Body of pancreas (tissue), 4 donors: ENCODE results near the gene LDAH. TPM values are rescaled to one million over a fixed set of nuclear protein-coding genes. Genes with fewer than 3 reads are reported as not detected.

ENCODE experiments used
- ATAC-seq: fragments of 150-250 bp; one replicate; pipeline ENCODE4 v1.9.1; 2016
- DNase-seq, 4 donors: peaks; one replicate each; pipeline ENCODE4 v3.0.0-alpha.2; 2019
- H3K27ac ChIP-seq, 4 donors: fragments of 200-600 bp; sonication (generic); 1 replicate in 3 of 4; 2 replicates in 1 of 4; pipeline versions ENCODE4 v1.5.1 to v1.6.1; 2016 to 2019; ENCODE audit warnings: mild to moderate bottlenecking in 1 of 4, mixed read lengths in 1 of 4, moderate library complexity in 1 of 4
- H3K27me3 ChIP-seq, 2 donors: fragments of 200-600 bp; sonication (generic); one replicate each; pipeline ENCODE4 v1.6.0; 2016; ENCODE audit warnings: mild to moderate bottlenecking in 1 of 2
- H3K36me3 ChIP-seq, 2 donors: fragments of 200-600 bp; sonication (generic); replicated peaks in 1 of 2; 2 replicates each; pipeline ENCODE4 v1.5.1; 2016; ENCODE audit warnings: low read depth in 2 of 2; ENCODE audit not compliant: insufficient read depth in 1 of 2
- H3K4me1 ChIP-seq: fragments of 200-600 bp; sonication (generic); one replicate; pipeline ENCODE4 v1.6.0; 2016
- H3K4me3 ChIP-seq, 2 donors: fragments of 200-600 bp; sonication (generic); 1 replicate in 1 of 2; 2 replicates in 1 of 2; pipeline ENCODE4 v1.5.1; 2016 to 2019
- H3K9me3 ChIP-seq, 3 donors: fragments of 200-600 bp; sonication (generic); 1 replicate in 2 of 3; 2 replicates in 1 of 3; pipeline ENCODE4 v1.5.1; 2016
- CTCF ChIP-seq, 7 experiments: fragments of 450-650 bp in 4 of 7; fragments of 200-600 bp in 3 of 7; sonication (generic) in 3 of 7; IDR thresholded peaks; one replicate each; pipeline ENCODE4 v1.5.1; 2016 to 2019; ENCODE audit warnings: antibody characterized with exemption in 7 of 7
- POLR2A ChIP-seq, 3 donors: fragments of 450-650 bp; IDR thresholded peaks; one replicate each; pipeline ENCODE4 v1.6.1; 2016; ENCODE audit warnings: antibody characterized with exemption in 3 of 3, mild to moderate bottlenecking in 2 of 3
- WGBS, 2 donors: methylation state at CpG; one replicate each; pipeline ENCODE4 v1.1.5; 2017; 5-methylcytosine and 5-hydroxymethylcytosine counted together
- intact Hi-C: fragments of 100-400 bp; cut with DNase I; formaldehyde crosslinking; loops from one replicate; pipeline ENCODE4 v1.15.1; 2023
- total RNA-seq, 2 donors: library from RNA; depleted of rRNA; stranded (reverse); fragments of >200 nt; gene quantifications; one replicate each; pipeline ENCODE4 v1.1.0, GENCODE V29; 2016

The LDAH gene
- total RNA-seq, 2 donors from 2014 or later: 6.9 to 10.6 TPM

GRCh38 chr2:20650877-20651730 is 171.8 kb downstream of the LDAH start, which contains the start of gene HS1BP3:
HS1BP3 (minus strand) TSS chr2:20651098; CDS start chr2:20651063, 35 bp downstream.
- WGBS, 2 donors: 0 to 1% methylated on average over 8 to 72 of the region's 72 CpGs
- ATAC-seq: peak; percentile 96

DNA sequence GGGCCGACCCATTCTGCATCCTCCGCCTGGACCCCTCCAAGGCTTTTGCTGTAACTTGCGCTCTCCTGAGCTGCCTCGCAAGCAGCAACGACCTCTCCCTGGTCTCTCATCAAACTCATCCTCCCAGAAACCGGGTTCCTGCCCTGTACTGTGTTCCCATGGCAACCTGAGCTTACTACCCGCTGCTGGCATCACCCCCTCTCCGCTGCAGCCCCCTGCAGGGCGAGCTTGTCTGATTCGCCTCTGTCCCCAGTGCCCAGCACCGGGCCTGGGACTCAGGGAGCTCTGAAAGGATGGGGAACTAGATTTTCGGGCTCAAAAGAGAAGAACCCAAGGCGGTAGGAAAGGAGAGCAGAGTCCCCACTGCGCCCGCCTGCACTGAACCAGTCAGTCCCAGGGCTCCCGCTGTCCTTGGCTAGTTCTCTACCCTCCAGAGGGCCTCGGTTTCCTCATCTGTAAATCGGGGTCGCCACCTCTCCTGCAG is 172.5 kb downstream of the LDAH start:
- 8 to 11% methylated on average over 15 to 19 of the region's 19 CpGs for WGBS, 2 donors
- intact Hi-C loops: no loop called here

More at GRCh38 chr2:20650877-20651730, 171.8 kb downstream of the LDAH start, which contains the start of gene HS1BP3:
- peaks cover 26% of the 10 kb centered on the region for H3K4me1 ChIP-seq
- H3K4me3 ChIP-seq: peak within 1 kb of the TSS; percentile 34 to 90
- no peaks in the 10 kb centered on the region for H3K9me3 ChIP-seq
- TF ChIP-seq CTCF (IDR thresholded peaks at IDR 0.05) (peak; percentile 30 to 100 (median 96)), POLR2A (IDR thresholded peaks at IDR 0.05) (peak; percentile 88 to 94 (median 88))
- H3K27ac ChIP-seq: peak within 1 kb of the TSS; percentile 83 to 91 (median 87)
- DNase-seq: peak; percentile 83 to 91 (median 88)
- intact Hi-C loops: no loop called here
- no peaks in the 10 kb centered on the region for H3K27me3 ChIP-seq
- H3K36me3 ChIP-seq: no peaks in the 10 kb centered on the region

GRCh38 chr2:20649976-20650375 is 172.9 kb downstream of the LDAH start:
- WGBS, 2 donors: 36 to 40% methylated on average over 7 of the region's 7 CpGs
- no peak for TF ChIP-seq CTCF (IDR thresholded peaks at IDR 0.05)
- no peak for TF ChIP-seq POLR2A (IDR thresholded peaks at IDR 0.05)
- DNase-seq (no peak), ATAC-seq (no peak)
- Histone ChIP-seq H3K9me3 (no peaks in the 10 kb centered on the region), H3K27me3 (no peaks in the 10 kb centered on the region), H3K36me3 (no peaks in the 10 kb centered on the region), H3K4me3 (peak overlapping the region; percentile 31 to 90), H3K27ac (peak overlapping the region in 2 of 4 donors; percentile 85 to 89), H3K4me1 (peaks cover 26% of the 10 kb centered on the region)
- intact Hi-C loops: no loop called here

More for the DNA sequence above, 172.5 kb downstream of the LDAH start:
- H3K27ac ChIP-seq: peak overlapping the region; percentile 83 to 91 (median 87)
- no peaks in the 10 kb centered on the region for H3K27me3 ChIP-seq
- H3K4me3 ChIP-seq: peak overlapping the region; percentile 31 to 90
- peak in 2 of 4 donors; percentile 44 to 49 for DNase-seq
- TF ChIP-seq POLR2A (IDR thresholded peaks at IDR 0.05) (no peak), CTCF (IDR thresholded peaks at IDR 0.05) (no peak)
- ATAC-seq: peak; percentile 11
- no peaks in the 10 kb centered on the region for H3K9me3 ChIP-seq
- no peaks in the 10 kb centered on the region for H3K36me3 ChIP-seq
- peaks cover 26% of the 10 kb centered on the region for H3K4me1 ChIP-seq

GRCh38 chr2:20649576-20649975 is 173.3 kb downstream of the LDAH start:
- H3K27me3 ChIP-seq: no peaks in the 10 kb centered on the region
- no peak for TF ChIP-seq CTCF (IDR thresholded peaks at IDR 0.05)
- no peak for TF ChIP-seq POLR2A (IDR thresholded peaks at IDR 0.05)
- H3K36me3 ChIP-seq: no peaks in the 10 kb centered on the region
- no peaks in the 10 kb centered on the region for H3K9me3 ChIP-seq
- no peak overlapping the region for H3K4me3 ChIP-seq
- intact Hi-C loops: no loop called here
- no peak overlapping the region for H3K27ac ChIP-seq
- peaks cover 26% of the 10 kb centered on the region for H3K4me1 ChIP-seq
- WGBS, 2 donors: 79 to 81% methylated on average over 7 to 11 of the region's 11 CpGs
- DNase-seq (no peak), ATAC-seq (no peak)
